Esophagus muscularis mucosa (tissue), 4 donors: ENCODE results near the gene STRN3. TPM values are rescaled to one million over a fixed set of nuclear protein-coding genes. Genes with fewer than 3 reads are reported as not detected.

Experiments used
- DNase-seq: peaks from one replicate; pipeline ENCODE4 v3.0.0-alpha.2; 2017; ENCODE audit errors: extremely low spot score
- H3K27ac ChIP-seq, 4 donors: fragments of 200-600 bp; sonication (generic); replicated peaks in 1 of 4; 1 replicate in 3 of 4; 2 replicates in 1 of 4; pipeline ENCODE4 v1.5.1; 2016 to 2019; ENCODE audit warnings: mild to moderate bottlenecking in 1 of 4
- H3K27me3 ChIP-seq, 4 donors: fragments of 200-600 bp; sonication (generic); one replicate each; pipeline versions ENCODE4 v1.5.1 to v1.6.0; 2016 to 2019
- H3K36me3 ChIP-seq, 4 donors: fragments of 200-600 bp; sonication (generic); one replicate each; pipeline ENCODE4 v1.5.1; 2016 to 2019
- H3K4me1 ChIP-seq, 4 donors: fragments of 200-600 bp; sonication (generic); one replicate each; pipeline ENCODE4 v1.5.1; 2016 to 2019
- H3K4me3 ChIP-seq, 4 donors: fragments of 200-600 bp; sonication (generic); 1 replicate in 2 of 4; 2 replicates in 2 of 4; pipeline ENCODE4 v1.5.1; 2016 to 2019; ENCODE audit warnings: mild to moderate bottlenecking in 4 of 4, moderate library complexity in 1 of 4
- H3K9me3 ChIP-seq, 4 donors: fragments of 200-600 bp; sonication (generic); 1 replicate in 3 of 4; 2 replicates in 1 of 4; pipeline ENCODE4 v1.5.1; 2016 to 2019
- EP300 ChIP-seq: sonication (generic); formaldehyde crosslinking; IDR thresholded peaks from one replicate; pipeline ENCODE4 v1.6.1; 2017; ENCODE audit warnings: antibody characterized with exemption
- POLR2A ChIP-seq: fragments of 450-650 bp; IDR thresholded peaks from one replicate; pipeline ENCODE4 v1.6.1; 2017; ENCODE audit warnings: antibody characterized with exemption, moderate library complexity, mild to moderate bottlenecking, low read depth
- POLR2AphosphoS5 ChIP-seq, 2 donors: sonication (generic); formaldehyde crosslinking; IDR thresholded peaks; one replicate each; pipeline ENCODE4 v1.6.1; 2017; ENCODE audit warnings: antibody characterized with exemption in 2 of 2
- WGBS: methylation state at CpG from one replicate; pipeline ENCODE4 v1.1.5; 2018; 5-methylcytosine and 5-hydroxymethylcytosine counted together
- intact Hi-C: fragments of 100-400 bp; cut with DNase I; formaldehyde crosslinking; loops from one replicate; pipeline ENCODE4 v1.15.1; 2023
- total RNA-seq, 4 donors: library from RNA; depleted of rRNA; stranded (reverse); fragments of >200 nt; gene quantifications; one replicate each; pipeline versions ENCODE4 v1.1.0 to v1.2.1, GENCODE V29; 2016
- TF ChIP-seq, protein P1 (sequence below), 3 experiments: fragments of 200-600 bp in 2 of 3; fragments of 450-650 bp in 1 of 3; sonication (generic) in 2 of 3; IDR thresholded peaks; one replicate each; pipeline ENCODE4 v1.5.1; 2017 to 2019; ENCODE audit warnings: antibody characterized with exemption in 3 of 3, mild to moderate bottlenecking in 2 of 3, moderate library complexity in 1 of 3

Gene STRN3
- total RNA-seq, 4 donors from 2014 or later: 54.5 to 90.1 (median 68.9) TPM

DNA sequence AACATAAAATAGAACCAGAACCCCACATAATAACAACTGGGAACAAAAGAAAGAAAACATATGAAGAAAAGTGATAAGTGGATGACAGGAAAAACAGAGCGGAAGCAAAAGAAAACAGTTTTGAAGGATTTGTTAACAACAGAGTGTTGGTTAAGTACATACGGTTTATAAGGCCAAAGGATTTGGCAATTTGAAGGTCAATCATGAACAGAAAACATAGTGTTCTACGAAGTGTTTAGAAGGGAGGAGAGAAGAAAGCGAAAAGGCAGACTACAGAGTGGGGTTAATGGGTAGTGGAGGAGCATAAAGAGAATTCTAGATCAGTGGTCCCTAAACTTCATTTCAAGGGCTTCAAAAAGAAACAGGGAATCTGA lies 4.6 kb downstream of the STRN3 start:
- peaks cover 0 to 3% (median 0%) of the 10 kb centered on the region in 4 donors for H3K27me3 ChIP-seq
- peaks cover 0 to 4% (median 0%) of the 10 kb centered on the region in 4 donors for H3K36me3 ChIP-seq
- H3K9me3 ChIP-seq: no peaks in the 10 kb centered on the region
- H3K27ac ChIP-seq: peak overlapping the region in 1 of 4 donors; percentile 8
- H3K4me1 ChIP-seq: peaks cover 20 to 70% (median 55%) of the 10 kb centered on the region in 4 donors
- H3K4me3 ChIP-seq: no peak overlapping the region
- DNase-seq: no peak
- intact Hi-C loops: loop anchor here (5.0 kb wide), 1 partner anchor 34 kb away; no protein-coding TSS in a partner anchor
- 80% methylated on average over 4 of the region's 4 CpGs for WGBS
- no peak for TF ChIP-seq POLR2AphosphoS5 (IDR thresholded peaks at IDR 0.05)
- no peak for TF ChIP-seq EP300
- TF ChIP-seq POLR2A: no peak
- TF ChIP-seq, protein P1, sequence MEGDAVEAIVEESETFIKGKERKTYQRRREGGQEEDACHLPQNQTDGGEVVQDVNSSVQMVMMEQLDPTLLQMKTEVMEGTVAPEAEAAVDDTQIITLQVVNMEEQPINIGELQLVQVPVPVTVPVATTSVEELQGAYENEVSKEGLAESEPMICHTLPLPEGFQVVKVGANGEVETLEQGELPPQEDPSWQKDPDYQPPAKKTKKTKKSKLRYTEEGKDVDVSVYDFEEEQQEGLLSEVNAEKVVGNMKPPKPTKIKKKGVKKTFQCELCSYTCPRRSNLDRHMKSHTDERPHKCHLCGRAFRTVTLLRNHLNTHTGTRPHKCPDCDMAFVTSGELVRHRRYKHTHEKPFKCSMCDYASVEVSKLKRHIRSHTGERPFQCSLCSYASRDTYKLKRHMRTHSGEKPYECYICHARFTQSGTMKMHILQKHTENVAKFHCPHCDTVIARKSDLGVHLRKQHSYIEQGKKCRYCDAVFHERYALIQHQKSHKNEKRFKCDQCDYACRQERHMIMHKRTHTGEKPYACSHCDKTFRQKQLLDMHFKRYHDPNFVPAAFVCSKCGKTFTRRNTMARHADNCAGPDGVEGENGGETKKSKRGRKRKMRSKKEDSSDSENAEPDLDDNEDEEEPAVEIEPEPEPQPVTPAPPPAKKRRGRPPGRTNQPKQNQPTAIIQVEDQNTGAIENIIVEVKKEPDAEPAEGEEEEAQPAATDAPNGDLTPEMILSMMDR (IDR thresholded peaks at IDR 0.05): no peak

DNA sequence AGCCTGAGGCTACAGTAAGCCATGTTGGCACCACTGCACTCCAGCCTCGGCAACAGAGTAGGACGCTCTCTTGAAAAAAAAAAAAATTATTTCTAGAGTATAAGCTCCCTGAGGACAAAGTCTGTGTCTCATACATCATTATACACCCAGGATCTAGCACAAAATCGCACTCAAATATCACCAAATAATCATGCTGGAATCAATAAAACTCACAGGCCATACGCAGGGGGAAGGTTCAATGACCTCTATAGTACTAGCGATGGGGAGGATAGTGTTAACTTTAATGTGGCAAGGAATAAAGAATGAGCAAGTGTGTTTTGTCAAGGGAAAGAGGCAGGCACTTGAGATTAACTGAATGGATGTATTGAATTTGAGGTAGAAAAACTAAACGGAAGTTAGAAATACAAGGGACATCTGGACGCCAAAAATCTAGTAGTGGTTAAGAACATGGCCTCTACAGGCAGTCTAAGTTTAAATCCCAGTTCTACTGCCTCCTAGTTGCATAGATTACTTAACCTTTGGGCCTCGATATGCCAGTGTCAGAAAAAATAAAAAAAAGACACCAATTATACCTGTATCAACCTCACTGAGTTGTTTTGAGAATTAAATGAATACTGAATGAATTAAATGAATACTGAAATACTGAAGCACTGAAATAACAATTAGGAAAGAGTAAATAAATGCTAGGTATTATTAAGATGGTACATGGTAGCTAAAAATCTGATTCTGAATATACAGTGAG lies 5.2 kb downstream of the STRN3 start:
- peaks cover 22 to 72% (median 57%) of the 10 kb centered on the region in 4 donors for H3K4me1 ChIP-seq
- H3K9me3 ChIP-seq: no peaks in the 10 kb centered on the region
- peak overlapping the region in 1 of 4 donors; percentile 8 for H3K27ac ChIP-seq
- peaks cover 0 to 3% (median 0%) of the 10 kb centered on the region in 4 donors for H3K27me3 ChIP-seq
- TF ChIP-seq, protein P1 (IDR thresholded peaks at IDR 0.05): no peak
- no peak for TF ChIP-seq POLR2AphosphoS5 (IDR thresholded peaks at IDR 0.05)
- no peak for TF ChIP-seq POLR2A
- no peak for TF ChIP-seq EP300
- DNase-seq: no peak
- H3K4me3 ChIP-seq: no peak overlapping the region
- WGBS: 85% methylated on average over 8 of the region's 8 CpGs
- intact Hi-C loops: loop anchor here (5.0 kb wide), 1 partner anchor 34 kb away; no protein-coding TSS in a partner anchor
- H3K36me3 ChIP-seq: peaks cover 0 to 4% (median 0%) of the 10 kb centered on the region in 4 donors

DNA sequence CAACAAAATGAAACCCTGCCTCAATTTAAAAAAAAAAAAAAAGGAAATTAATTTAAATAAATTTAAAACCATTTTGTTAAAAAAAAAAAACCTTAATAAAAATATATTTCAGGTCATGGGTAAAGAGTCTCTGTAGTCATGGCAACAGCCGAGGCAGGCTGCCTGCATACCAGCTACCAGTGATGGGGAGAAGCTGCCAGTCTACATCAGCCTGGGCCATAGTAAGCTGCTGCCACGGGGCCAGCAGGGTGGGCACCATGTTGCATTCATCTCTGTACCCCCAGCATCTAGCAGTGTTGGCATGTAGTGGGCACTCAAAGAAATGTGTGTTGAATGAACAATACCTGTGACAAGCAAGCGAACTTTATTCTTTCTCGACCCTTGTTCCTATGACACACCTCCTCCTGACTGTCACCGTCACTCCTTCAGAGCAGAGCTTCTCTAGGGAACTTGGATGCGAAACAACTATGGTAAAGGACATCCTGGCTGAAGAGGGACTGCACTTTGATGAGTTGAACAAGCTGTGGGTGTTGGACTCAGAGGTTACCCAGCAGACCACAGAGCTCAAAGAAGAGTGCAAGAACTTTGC lies 8.0 kb downstream of the STRN3 start:
- Histone ChIP-seq H3K27me3 (no peaks in the 10 kb centered on the region), H3K27ac (no peak overlapping the region), H3K36me3 (peaks cover 0 to 4% (median 0%) of the 10 kb centered on the region in 4 donors), H3K4me3 (no peak overlapping the region), H3K4me1 (peaks cover 18 to 67% (median 53%) of the 10 kb centered on the region in 4 donors), H3K9me3 (no peaks in the 10 kb centered on the region)
- intact Hi-C loops: no loop called here
- WGBS: 82% methylated on average over 6 of the region's 6 CpGs
- no peak for DNase-seq
- TF ChIP-seq, protein P1 (IDR thresholded peaks at IDR 0.05): no peak
- TF ChIP-seq EP300 (no peak), POLR2AphosphoS5 (IDR thresholded peaks at IDR 0.05) (no peak)

DNA sequence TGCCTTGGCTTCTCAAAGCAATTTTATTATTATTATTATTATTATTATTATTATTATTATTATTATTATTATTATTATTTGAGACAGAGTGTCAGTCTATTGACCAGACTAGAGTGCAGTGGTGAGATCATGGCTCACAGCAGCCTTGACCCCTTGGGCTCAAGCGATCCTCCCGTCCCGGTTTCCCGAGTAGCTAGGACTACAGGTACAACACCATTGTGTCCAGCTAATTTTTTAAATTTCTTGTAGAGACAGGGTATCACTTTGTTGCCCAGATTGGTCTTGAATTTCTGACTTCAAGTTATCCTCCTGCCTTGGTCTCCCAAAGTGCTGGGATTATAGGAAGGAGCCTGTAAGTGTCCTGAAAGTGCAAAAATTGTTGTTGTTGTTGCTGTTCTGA lies 12.3 kb downstream of the STRN3 start:
- H3K27ac ChIP-seq: no peak overlapping the region
- TF ChIP-seq EP300 (no peak), POLR2A (no peak), POLR2AphosphoS5 (IDR thresholded peaks at IDR 0.05) (no peak)
- TF ChIP-seq, protein P1 (IDR thresholded peaks at IDR 0.05): no peak
- H3K9me3 ChIP-seq: no peaks in the 10 kb centered on the region
- no peaks in the 10 kb centered on the region for H3K27me3 ChIP-seq
- intact Hi-C loops: no loop called here
- no peak for DNase-seq
- peaks cover 0 to 4% (median 2%) of the 10 kb centered on the region in 4 donors for H3K36me3 ChIP-seq
- no peak overlapping the region for H3K4me3 ChIP-seq
- H3K4me1 ChIP-seq: peaks cover 10 to 53% (median 35%) of the 10 kb centered on the region in 4 donors
- 95% methylated on average over 4 of the region's 4 CpGs for WGBS
